Stimulated activated CD4-positive, alpha-beta T cell treated with anti-CD3 and anti-CD28 coated beads, Interleukin-4, amount 100 ng/mL, for 24 hours (primary cell): ENCODE measurements around the gene ZBTB8B.
"Not testable (repeated sequence)": the region's sequence is repeated elsewhere in the genome, so short reads cannot be mapped to it uniquely, and the experiment has no call there.

Experiments
- DNase-seq: peaks from one replicate; pipeline ENCODE4 v3.0.0-alpha.2; 2020

ZBTB8B gene

DNA sequence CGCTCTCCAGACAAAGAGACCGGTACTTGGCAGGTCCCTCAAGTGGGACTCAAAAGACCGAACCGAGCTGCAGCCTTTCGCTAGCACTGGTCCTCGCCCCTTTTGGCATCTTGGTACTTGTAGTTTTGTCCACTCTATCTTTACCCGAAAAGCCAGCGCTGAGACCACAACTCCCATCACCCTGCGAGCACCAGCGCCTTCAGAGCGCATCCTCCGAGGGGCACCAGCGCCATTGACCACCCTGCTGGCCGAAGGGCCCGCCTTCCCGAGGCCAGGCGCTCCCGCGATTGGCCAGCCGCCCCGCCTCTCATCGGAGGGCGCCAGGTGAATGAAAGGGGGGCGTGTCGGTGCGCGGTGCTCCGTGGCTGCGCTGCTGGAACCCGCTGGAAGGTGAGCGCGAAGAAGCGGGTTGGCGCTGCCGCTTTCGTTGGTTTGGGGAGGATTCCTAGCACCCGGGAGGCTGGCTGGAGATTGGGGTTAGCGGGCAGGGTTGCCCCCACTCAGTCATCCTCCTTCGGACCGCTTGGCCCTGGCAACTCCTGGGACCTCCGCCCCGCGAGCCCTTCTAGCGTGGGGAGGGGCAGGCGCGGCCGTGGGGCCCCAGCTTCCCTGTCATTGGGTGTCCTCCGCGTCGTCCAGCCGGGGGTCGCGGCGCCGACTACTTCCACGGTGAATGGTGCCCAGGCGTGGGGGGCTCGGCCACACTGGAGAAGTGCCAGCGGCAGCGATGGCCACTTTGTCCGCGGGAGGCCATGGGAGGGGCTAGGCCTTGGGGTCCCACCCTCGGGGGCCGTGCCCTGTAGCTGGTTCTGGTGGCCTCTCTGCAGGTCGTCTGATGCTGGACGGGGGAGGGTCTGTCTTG lies at the start of gene ZBTB8B:
TSS of gene ZBTB8B (plus strand) at position 357 of the 862 bp plus-strand sequence. CDS start 5,553 bp downstream, outside the sequence.
- DNase-seq, result peak; percentile 31

DNA sequence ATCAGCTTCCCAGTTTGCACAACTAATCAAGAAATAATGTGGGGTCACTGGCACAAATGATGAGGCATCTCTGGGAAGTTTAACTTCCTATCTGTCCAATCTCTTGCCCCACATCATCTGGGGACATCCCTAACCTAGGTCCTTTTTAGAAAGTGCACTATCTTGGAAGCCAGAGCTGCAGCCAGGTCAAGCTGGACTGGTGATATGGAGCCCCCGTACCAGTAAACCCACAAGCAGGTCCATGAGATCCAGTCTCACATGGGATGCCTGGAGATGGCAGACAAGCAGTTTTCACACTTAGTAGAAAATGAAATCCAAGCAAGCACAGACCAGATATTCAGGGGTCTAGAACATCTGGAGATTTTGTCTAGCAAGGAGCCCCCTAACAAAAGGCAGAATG lies 43.1 kb upstream of the ZBTB8B start:
- no peak for DNase-seq

DNA sequence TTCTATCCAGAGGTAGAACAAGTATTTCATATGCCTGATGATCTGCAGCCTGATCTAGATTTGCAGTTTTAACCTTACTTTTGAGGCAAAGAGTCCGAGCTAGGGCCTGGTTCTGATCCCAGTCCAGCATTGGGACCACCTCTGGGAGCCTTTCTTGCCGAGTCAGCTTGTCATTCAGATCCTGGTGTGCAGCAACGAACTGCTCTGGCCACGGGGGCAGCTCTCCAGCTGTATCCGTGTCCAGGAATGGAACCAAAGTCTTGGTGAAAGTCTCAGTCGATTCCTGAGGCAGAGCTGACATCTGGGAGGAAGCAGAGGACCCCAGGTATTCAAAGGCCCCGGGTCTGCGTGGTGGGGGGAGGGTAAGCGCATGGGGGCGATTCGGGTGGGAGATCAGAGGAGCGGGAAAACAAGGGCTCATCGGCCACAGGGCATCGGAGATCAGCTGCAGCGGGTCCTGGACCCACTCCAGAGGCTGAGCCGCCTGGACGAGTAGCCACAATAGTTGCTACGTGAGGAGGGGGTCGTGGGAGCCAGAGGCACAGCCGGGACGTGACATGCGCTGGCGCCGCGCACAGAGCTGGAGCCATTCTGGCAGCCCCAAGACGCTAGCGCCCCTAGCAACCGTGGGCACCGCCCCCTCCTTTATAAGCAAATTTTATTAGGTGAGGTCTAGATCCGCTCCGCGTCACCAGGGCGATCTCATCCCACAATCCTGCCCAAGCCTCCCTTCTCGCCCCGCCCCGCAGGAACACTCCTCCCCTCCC lies 38.2 kb upstream of the ZBTB8B start:
- no peak for DNase-seq

DNA sequence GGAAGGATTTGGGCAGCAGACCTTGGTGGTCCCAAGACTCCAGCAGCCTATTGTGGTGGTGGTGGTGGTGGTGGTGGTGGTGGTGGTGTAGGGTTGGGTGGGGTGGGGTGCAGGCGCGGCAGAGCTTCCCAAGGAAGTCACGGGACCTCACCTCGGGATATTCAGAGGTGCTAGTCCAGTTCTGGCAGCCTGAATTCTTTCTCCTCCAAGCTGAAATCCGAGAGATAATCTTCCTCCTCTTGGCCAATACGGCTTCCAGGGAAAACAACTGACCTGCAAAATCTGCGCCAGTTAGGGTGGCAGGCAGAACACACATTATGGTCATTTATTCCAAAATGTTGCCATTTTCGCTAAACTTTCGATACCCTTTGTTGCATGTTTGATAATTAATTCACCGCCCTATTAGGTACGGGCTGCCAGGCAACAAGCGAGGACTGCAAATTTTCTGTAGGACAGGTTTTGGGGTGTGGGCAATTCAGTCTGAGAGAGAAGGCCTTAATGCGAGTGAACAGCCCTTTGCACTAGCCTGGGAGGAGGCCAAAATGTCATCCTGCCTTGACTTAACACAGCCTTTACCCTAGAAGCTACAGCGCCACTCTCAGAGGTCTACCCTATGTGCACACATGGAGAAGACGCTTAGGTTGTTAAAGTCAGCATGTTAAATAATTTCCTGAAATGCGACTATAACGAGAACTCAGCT lies 37.5 kb upstream of the ZBTB8B start:
- no peak for DNase-seq

DNA sequence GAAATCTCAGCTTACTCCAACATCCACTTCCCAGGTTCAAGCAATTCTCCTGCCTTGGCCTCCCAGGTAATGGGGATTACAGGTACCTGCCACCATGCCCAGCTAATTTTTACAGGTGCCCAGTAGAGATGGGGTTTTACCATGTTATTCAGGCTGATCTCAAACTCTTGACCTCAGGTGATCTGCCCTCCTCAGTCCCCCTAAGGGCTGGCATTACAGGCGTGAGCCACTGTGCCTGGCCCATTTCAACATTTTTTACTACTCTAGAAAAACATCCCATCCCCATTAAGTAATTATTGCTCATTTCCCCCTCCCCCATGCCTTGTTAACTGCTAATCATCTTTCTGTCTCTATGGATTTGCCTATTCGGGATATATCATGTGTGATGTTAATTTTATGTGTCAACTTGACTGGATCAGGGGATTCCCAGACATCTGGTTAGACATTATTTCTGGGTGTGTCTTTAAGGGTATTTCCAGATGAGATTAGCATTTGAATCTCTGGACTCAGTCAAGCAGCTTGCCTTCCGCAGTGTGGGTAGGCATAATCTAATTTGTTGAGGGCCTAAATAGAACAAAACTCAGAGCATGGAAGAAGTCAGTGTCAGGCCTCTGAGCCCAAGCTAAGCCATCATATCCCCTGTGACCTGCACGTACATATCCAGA lies 33.0 kb upstream of the ZBTB8B start:
- no peak for DNase-seq

DNA sequence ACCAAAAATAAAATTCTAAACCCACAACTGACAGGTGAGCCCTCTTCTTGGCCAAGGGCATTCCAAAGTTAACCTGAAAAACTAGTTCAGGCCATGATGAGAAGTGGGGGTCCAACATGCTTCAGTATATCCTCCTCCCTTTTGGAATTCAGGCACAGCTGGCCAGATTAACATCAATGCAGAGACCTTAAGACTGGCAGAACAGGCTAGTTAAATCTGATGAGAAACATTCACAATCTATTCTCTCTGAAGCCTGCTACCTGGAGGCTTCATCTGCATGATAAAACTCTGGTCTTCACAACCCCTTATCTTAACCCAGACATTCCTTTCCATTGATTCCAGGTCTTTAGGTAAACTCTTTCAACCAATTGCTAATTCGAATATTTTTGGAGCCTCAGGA lies 26.7 kb upstream of the ZBTB8B start:
- DNase-seq, result no peak

DNA sequence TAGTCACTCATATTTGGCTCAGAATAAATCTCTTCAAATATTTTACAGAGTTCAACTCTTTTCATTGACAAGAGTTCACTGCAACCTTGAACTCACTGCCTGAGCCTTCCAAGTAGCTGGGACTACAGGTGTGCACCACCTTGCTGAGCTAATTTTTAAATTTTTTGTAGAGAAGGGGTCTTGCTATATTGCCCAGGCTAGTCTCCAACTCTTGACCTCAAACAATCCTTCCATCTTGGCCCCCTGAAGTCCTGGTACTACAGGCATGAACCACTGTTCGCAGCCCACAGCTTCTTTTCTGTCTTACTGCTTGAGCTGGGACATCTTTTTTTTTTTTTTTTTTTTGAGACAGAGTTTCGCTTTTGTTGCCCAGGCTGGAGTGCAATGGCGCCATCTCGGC lies 26.1 kb upstream of the ZBTB8B start:
- not testable (repeated sequence) for DNase-seq

DNA sequence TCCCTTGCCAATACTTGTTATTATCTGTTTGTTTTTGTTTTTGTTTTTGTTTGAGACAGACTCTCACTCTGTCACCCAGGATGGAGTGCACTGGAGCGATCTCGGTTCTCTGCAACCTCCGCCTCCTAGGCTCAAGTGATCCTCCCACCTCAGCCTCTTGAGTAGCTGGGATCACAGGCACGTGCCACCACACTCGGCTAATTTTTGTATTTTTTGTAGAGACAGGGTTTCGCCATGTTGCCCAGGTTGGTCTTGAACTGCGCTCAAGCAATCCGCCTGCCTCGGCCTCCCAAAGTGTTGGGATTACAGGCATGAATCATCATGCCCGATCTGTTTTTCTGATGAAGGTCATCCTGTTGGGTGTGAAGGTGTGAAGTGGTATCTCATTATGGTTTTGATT lies 23.4 kb upstream of the ZBTB8B start:
- DNase-seq, result not testable (repeated sequence)

DNA sequence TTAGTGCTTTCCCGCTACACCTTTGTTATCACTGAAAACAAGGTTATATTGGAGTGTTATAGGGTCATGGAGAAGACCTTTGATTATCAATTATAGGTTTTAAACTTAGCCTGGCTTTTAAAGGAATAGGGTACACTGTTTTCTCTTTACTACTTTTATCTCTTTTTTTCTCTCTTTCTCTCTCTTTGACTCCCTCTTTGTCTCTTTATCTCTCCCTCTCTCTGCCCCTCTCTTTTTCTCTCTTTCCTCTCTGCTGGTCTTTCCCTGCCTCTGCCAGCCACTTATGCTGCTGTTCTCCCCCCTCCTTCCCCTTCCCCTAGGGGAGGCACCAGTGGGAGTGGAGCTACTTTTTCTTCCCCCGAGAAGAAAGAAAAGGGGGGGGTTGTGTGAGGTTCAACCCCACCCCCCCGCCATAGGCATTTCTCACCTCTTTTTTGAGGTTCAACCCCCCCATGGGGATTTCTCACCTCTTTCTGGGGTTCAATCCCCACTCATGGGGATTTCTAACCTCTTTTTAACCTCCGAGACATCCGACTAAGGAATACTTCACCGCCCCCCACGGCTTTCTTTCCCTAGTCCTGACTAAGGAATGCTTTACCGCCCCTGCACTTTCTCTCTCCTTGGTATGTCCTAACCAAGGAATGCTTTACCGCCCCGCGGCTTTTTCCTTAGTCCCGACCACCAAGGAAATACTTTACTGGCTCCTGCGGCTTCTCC lies 17.2 kb upstream of the ZBTB8B start:
- no peak for DNase-seq

DNA sequence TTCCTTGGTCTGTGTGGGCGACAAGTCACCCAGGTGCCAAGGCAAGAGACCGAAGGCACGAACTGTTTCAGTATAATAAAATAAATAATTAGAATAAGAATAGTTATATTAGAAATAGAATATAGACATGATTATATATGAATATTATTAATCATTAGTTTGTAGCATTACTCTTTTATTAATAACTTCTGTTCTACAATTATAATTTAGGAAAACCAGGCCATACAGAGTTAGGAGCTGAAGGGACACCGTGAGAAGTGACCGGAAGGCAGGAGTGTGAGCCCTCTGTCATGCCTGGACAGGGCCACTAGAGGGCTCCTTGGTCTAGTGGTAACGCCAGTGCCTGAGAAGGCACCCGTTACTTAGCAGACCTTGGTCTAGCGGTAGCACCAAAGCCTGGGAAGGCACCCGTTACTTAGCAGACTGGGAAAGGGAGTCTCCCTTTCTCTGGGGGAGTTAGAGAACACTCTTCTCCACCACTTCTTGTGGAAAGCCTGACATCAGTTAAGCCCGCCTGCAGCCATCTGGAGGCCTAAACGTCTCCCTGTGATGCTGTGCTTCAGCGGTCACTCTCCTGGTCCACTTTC lies 16.6 kb upstream of the ZBTB8B start:
- peak; percentile 44 for DNase-seq

DNA sequence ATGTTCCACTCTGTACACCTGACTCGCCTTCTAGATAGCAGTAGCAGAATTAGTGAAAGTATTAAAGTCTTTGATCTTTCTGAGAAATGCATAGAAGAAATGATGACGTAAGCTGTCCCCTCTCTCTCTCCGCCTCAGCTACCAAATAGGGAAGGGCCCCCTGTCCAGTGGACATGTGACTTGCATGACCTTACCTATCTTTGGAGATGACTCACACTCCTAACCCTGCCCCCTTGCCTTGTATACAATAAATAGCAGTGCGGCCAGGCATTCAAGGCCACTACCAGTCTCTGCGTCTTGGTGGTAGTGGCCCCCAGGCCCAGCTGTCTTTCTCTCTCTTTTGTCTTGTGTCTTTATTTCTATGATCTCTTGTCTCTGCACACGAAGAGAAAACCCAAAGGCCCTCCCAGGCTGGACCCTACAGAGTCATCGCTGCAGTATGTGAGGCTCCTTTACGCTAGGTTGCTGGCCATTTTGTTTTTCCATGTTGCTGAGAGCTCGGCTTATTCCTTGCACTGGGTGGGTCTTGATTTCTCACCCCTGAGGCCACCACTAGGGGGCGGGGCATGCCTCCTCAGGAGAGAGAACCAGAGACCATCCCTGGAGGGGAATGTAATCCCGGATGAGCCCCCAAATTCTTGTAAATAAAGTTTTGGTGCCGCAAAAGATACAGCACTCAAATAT lies 16.0 kb upstream of the ZBTB8B start:
- no peak for DNase-seq

DNA sequence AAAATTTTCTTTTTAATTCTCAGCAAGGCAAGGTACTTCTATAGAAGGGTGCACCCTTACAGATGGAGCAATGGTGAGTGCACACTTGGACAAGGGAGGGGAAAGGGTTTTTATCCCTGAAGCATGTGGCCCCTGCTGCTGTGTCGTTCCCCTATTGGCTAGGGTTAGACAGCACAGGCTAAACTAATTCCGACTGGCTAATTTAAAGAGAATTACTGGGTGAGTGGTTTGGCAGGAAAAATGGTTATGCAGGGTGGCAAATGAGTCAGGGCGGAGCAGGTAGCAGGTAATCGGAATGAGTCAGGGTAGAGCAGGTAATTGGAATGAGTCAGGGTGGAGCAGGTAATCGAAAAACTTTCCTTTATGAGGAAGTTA lies 15.4 kb upstream of the ZBTB8B start:
- not testable (repeated sequence) for DNase-seq

DNA sequence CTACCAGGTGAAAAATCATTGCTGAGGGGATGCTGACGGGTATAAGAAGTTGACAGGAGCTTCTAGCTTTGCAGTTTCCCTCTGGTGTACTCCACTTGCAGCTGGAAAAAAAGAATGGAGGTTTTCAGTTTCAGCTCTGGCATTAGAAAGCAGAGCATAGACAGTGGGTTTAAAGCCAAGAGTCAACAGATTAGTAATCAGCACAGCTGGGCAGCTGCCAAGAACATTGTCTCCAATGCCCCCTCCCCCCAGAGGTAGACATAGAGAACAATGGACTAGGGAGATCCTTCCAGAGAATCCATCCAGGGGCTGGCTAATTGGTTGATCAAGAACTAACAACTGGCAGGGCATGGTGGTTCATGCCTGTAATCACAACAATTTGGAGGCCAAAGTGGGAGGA lies 10.1 kb upstream of the ZBTB8B start:
- no peak for DNase-seq

DNA sequence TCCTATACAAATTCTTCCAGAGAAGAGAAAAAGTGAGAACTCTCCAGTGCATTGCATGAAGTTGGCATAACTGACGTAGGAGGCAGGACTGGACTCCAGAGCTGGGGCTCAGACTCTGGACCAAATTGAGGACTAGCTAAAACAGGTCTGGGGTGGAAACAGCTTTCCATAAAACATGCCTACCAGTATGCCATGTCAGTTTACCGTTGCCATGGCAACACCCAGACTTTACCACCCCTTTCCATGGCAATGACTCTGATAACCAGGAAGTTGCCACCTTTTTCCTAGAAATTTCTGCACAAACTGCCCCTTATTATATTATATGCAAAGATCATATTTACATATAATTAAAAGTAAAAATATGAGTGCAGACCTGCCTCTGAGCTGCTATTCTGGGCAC lies 8.9 kb upstream of the ZBTB8B start:
- DNase-seq, result no peak

DNA sequence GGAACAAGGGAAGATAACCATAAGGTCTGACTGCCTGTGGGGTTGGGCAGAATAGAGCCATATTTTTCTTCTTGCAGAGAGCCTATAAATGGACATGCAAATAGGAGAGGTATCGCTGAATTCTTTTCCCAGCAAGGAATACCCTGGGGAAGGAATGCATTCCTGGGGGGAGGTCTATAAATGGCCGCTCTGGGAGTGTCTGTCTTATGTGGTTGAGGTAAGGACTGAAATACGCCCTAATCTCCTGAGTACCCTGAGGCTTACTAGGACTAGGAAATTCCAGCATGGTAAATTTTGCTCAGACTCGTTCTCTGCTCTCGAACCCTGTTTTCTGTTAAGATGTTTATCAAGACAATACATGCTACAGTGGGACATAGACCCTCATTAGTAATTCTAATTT lies 6.1 kb upstream of the ZBTB8B start:
- DNase-seq, result not testable (repeated sequence)

DNA sequence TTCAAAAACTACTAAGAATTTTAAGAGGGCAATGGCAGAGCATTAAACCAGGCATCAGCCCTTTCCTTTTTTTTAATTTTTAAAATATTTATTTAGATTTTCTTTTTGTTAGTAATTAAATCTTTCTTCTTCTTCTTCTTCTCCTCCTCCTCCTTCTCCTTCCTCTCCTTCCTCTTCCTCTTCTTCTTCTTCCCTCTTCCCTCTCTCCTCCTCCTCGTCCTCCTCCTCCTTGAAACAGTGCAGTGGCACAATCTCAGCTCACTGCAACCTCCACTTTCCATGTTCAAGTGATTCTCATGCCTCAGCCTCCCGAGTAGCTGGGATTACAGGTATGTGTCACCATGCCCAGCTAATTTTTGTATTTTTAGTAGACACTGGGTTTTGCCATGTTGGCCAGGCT lies 1.9 kb upstream of the ZBTB8B start:
- DNase-seq, result not testable (repeated sequence)

DNA sequence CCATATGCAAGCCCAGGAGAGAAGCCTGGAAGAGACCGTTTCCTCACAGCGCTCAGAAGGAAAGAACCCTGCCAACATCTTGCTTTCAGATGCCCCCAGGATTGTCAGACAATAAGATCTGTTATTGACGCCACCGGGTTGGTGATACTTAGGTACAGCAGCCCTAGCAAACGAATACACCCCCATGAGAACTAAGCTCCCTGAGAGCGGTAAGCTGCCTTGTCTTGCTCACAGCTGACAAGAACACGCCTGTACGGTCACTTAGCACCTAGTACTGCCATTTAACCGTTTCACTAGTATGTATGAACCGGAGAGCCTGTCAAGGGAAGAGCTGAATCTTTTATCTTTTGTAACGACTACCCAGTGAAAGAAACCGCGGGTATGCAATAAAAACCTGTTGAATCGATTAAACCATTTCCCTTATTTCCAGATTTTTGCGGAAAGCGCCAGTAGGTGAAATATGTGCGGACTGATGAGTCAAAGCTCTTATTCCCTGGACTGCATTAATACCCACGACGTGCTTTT lies 619 bp upstream of the ZBTB8B start:
- no peak for DNase-seq

DNA sequence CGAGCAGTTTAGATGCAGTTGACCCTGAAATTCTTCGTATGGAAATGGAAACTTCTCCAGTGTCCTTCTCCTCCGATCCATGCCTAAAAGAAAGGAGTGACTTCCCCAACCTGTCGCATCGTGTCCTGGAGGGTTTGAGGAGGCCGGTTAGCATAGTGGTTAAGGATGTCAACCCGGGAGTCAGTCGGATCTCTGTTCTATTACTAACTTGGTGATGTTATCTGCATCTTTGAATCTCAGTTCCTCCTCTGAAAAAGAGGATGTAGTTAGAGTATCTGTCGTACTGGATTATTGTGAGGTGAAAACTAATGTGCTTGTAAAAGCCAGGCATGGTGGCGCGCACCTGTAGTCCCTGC lies 684 bp downstream of the ZBTB8B start:
- DNase-seq, result no peak

DNA sequence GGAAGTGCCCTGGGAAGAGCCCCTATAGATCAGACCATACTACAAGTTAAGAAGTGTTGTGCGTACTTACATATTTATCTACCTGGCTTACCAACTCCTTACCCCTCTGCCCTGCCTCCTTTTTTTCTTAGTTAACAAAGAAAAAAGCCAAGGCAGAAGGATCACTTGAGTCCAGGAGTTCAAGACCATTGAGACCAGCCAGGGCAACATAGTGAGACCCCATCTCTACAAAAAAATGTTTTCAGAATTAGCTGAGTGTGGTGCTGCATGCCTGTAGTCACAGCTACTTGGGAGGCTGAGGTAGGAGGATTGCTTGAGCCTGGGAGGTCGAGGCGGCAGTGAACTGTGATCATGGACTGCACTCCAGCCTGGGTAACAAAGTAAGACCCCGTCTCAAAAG lies 1.9 kb downstream of the ZBTB8B start:
- DNase-seq, result no peak

DNA sequence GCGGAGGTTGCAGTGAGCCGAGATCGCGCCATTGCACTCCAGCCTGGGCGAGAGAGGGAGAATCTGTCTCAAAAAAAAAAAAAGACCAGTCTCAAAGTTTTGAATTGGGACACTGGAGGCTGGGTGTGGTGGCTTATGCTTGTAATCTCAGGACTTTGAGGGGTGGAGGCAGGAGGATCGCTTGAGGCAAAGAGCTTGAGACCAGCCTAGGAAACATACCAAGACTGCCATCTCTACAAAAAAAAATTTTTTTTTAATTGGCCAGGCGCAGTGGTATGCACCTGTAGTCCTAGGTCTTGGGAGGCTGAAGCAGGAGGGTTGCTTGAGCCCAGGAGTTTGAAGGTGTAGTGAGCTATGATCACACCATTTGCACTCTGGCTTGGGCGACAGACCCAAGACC lies 3.9 kb downstream of the ZBTB8B start:
- no peak for DNase-seq

DNA sequence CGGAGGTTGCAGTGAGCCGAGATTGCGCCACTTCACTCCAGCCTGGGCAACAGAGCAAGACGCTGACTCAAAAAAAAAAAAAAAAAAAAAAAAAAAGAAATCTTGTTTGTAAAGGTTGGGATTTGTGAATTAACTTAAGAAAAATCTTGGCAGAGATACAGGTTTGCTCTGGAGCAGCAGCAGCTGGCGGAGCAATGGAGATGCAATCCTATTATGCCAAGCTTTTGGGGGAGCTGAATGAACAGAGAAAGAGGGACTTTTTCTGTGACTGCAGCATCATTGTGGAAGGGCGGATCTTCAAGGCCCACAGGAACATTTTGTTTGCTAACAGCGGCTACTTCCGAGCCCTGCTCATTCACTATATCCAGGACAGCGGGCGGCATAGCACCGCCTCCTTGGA lies 5.6 kb downstream of the ZBTB8B start:
- no peak for DNase-seq
